Adipose tissue (tissue), 3 donors: ENCODE measurements around the gene DSC1. TPM values are rescaled to one million over a fixed set of nuclear protein-coding genes. Genes with fewer than 3 reads are reported as not detected.
"Not testable (repeated sequence)": the region's sequence is repeated elsewhere in the genome, so short reads cannot be mapped to it uniquely, and the experiment has no call there.

ENCODE experiments used
- H3K27ac ChIP-seq: one replicate; pipeline ENCODE4 v1.5.1; 2013; ENCODE audit warnings: low read depth, low read length
- WGBS, 3 donors: extraction: QIAGEN DNeasy Blood & Tissue Kit; methylation state at CpG; one replicate each; pipeline ENCODE4 v1.1.7; 2013; 5-methylcytosine and 5-hydroxymethylcytosine counted together
- polyA plus RNA-seq, 3 donors: library from polyadenylated mRNA; stranded (reverse); fragments of 200-250 nt; gene quantifications; one replicate each; pipeline ENCODE4 v1.2.3, GENCODE V29; 2013
- donor health status: healthy with polysubstance abuse.
- donor health status: Bipolar disorder and iron deficiency.
- donor health status: healthy.

DSC1 gene
- polyA plus RNA-seq, 3 donors = not detected

- no peak overlapping the region for H3K27ac ChIP-seq
- WGBS, 3 donors = 81 to 96% (median 89%) methylated on average over 2 of the region's 2 CpGs
Measured at GRCh38 chr18:31183302-31183701, 20.6 kb upstream of the DSC1 start.

- whole genome bisulfite sequencing, 3 donors = 90 to 94% (median 93%) methylated on average over 6 of the region's 6 CpGs
- H3K27ac ChIP-seq = not testable (repeated sequence)
Measured at GRCh38 chr18:31177369-31177768, 14.7 kb upstream of the DSC1 start.

- WGBS, 3 donors = 81 to 97% (median 90%) methylated on average over 2 of the region's 2 CpGs
- no peak overlapping the region for H3K27ac ChIP-seq
Measured at GRCh38 chr18:31176531-31176930, 13.9 kb upstream of the DSC1 start.

- 69 to 81% (median 76%) methylated on average over 1 of the region's 1 CpG for WGBS, 3 donors
Measured at GRCh38 chr18:31171144-31171839, 8.6 kb upstream of the DSC1 start.

GRCh38 chr18:31170335-31170734, 7.7 kb upstream of the DSC1 start:
- H3K27ac ChIP-seq = no peak overlapping the region
- WGBS, 3 donors = 71 to 80% (median 80%) methylated on average over 4 of the region's 4 CpGs

More at GRCh38 chr18:31171144-31171839, 8.6 kb upstream of the DSC1 start:
- no peak overlapping the region for H3K27ac ChIP-seq

- H3K27ac ChIP-seq = no peak overlapping the region
- 76 to 79% (median 78%) methylated on average over 5 of the region's 5 CpGs for WGBS, 3 donors
Measured at GRCh38 chr18:31162419-31162793, 250 bp downstream of the DSC1 start.

- WGBS, 3 donors = 75 to 81% (median 80%) methylated on average over 2 of the region's 2 CpGs
Measured at GRCh38 chr18:31161757-31162418, 768 bp downstream of the DSC1 start.

GRCh38 chr18:31156821-31157763, 5.6 kb downstream of the DSC1 start:
- 62 to 71% (median 64%) methylated on average over 13 of the region's 13 CpGs for WGBS, 3 donors
- H3K27ac ChIP-seq = no peak overlapping the region

More at GRCh38 chr18:31161757-31162418, 768 bp downstream of the DSC1 start:
- H3K27ac ChIP-seq = no peak overlapping the region

- no peak overlapping the region for H3K27ac ChIP-seq
- 71 to 96% (median 85%) methylated on average over 4 of the region's 4 CpGs for WGBS, 3 donors
Measured at GRCh38 chr18:31155498-31155897, 7.2 kb downstream of the DSC1 start.

GRCh38 chr18:31154181-31154580, 8.5 kb downstream of the DSC1 start:
- 48 to 59% (median 54%) methylated on average over 2 of the region's 2 CpGs for WGBS, 3 donors
- no peak overlapping the region for H3K27ac ChIP-seq

GRCh38 chr18:31149351-31149750, 13.3 kb downstream of the DSC1 start:
- H3K27ac ChIP-seq = no peak overlapping the region
- 66 to 81% (median 81%) methylated on average over 3 of the region's 3 CpGs for WGBS, 3 donors

GRCh38 chr18:31148600-31148999, 14.1 kb downstream of the DSC1 start:
- 41 to 59% (median 50%) methylated on average over 3 of the region's 3 CpGs for WGBS, 3 donors

GRCh38 chr18:31146809-31147208, 15.8 kb downstream of the DSC1 start:
- no peak overlapping the region for H3K27ac ChIP-seq

More at GRCh38 chr18:31148600-31148999, 14.1 kb downstream of the DSC1 start:
- H3K27ac ChIP-seq = no peak overlapping the region

- H3K27ac ChIP-seq = no peak overlapping the region
- WGBS, 3 donors = 84 to 86% (median 85%) methylated on average over 3 of the region's 3 CpGs
Measured at GRCh38 chr18:31143025-31143424, 19.6 kb downstream of the DSC1 start.

- 66 to 73% (median 67%) methylated on average over 1 of the region's 1 CpG for WGBS, 3 donors
- no peak overlapping the region for H3K27ac ChIP-seq
Measured at GRCh38 chr18:31138709-31139108, 23.9 kb downstream of the DSC1 start.

GRCh38 chr18:31134988-31135529, 27.6 kb downstream of the DSC1 start:
- no peak overlapping the region for H3K27ac ChIP-seq
- WGBS, 3 donors = 81 to 84% (median 83%) methylated on average over 4 of the region's 4 CpGs

- no peak overlapping the region for H3K27ac ChIP-seq
- WGBS, 3 donors = 76 to 95% (median 84%) methylated on average over 1 of the region's 1 CpG
Measured at GRCh38 chr18:31129398-31130115, 33.1 kb downstream of the DSC1 start.

- WGBS, 3 donors = 72 to 80% (median 77%) methylated on average over 1 of the region's 1 CpG
Measured at GRCh38 chr18:31125878-31126277, 36.8 kb downstream of the DSC1 start.

More at GRCh38 chr18:31125878-31126277, 36.8 kb downstream of the DSC1 start:
- no peak overlapping the region for H3K27ac ChIP-seq
